ENCODE results near the gene TBC1D9.

Gene TBC1D9

DNA sequence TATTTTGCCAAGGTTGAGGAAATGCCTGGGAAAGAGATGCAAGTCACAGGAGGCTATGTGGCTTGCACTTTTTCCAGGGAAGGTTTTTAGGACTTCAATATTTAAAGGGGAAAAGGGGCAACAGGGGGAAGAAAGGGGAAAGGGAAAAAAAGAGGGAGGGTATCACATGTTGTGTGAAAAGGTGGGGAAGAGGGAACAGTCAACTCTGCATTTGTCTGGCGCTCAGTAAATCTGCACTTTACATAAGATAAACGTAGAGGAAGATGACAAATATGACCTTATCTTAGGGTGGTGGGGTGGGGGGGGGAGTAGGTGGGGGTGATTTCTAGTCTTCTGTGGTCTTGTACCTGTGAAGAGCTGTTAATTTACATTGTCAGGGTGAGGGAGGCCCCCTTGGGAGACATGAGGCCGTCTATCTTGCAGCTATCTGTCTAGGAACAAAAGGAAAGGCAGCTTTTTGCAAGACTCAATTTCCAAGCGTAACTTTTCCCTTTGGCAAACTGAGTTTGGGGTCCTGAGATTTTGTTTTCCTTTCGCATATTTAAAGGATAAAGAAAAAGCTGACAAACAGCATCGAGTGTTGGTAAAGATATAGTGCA is 115.9 kb downstream of the TBC1D9 start:
- Histone ChIP-seq H3K9me3 (ENCODE audit: insufficient read depth, low read depth, low read length) (no peaks in the 10 kb centered on the region), H3K4me3 (ENCODE audit: low read length, poor library complexity, severe bottlenecking) (no peak overlapping the region), H3K36me3 (ENCODE audit: insufficient read depth, low read length) (no peaks in the 10 kb centered on the region), H3K79me2 (ENCODE audit: insufficient read depth, low read length) (no peaks in the 10 kb centered on the region), H3K9me2 (replicated peaks; ENCODE audit: low read depth, low read length) (no peaks in the 10 kb centered on the region), H3K4me1 (ENCODE audit: insufficient read depth, low read length, poor library complexity, severe bottlenecking) (no peaks in the 10 kb centered on the region), H3F3A (ENCODE audit: low read depth) (no peaks in the 10 kb centered on the region), H3K27me3 (ENCODE audit: insufficient read depth, low read length, poor library complexity, severe bottlenecking) (no peaks in the 10 kb centered on the region), H3K4me2 (ENCODE audit: low read depth, low read length, poor library complexity, severe bottlenecking) (no peak overlapping the region), H2AFZ (ENCODE audit: low read length) (no peak overlapping the region), H4K20me1 (ENCODE audit: insufficient read depth, low read length, poor library complexity, severe bottlenecking) (no peaks in the 10 kb centered on the region), H3K9ac (ENCODE audit: low read depth, low read length, poor library complexity, severe bottlenecking) (no peak overlapping the region)
- TF ChIP-seq CTCF (conservative IDR thresholded peaks at IDR 0.05; ENCODE audit: low read length) (no peak), EZH2phosphoT487 (IDR thresholded peaks at IDR 0.05; ENCODE audit: borderline replicate concordance) (no peak)

DNA sequence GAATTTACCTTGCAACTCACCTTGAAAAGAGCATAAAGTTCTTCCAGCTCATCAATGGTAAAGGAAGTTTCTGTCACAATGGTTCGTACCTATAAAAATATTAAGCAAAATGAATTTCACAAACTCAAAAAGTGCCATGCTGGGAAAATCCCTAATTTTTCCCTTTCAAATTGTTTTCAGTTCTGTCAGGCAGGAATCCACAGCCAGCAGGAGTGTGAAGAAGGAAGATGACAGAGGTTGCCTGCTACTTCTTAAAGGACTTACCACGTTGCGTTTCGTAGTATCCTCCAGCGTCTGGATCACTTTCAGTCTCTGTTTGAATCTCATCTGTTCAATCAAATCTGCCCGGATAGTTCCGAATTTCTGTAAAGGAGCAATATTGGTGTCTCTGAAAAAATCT is 117.1 kb downstream of the TBC1D9 start:
- Histone ChIP-seq H3K79me2 (ENCODE audit: insufficient read depth, low read length) (no peaks in the 10 kb centered on the region), H3K36me3 (ENCODE audit: insufficient read depth, low read length) (no peaks in the 10 kb centered on the region)

GRCh38 chr4:140637836-140638235 is 118.3 kb downstream of the TBC1D9 start:
- no peaks in the 10 kb centered on the region for H4K20me1 ChIP-seq (ENCODE audit: insufficient read depth, low read length, poor library complexity, severe bottlenecking)
- H3K4me3 ChIP-seq (ENCODE audit: low read length, poor library complexity, severe bottlenecking): no peak overlapping the region
- H3K9me3 ChIP-seq (ENCODE audit: insufficient read depth, low read depth, low read length): no peaks in the 10 kb centered on the region
- H2AFZ ChIP-seq (ENCODE audit: low read length): no peak overlapping the region
- H3F3A ChIP-seq (ENCODE audit: low read depth): no peaks in the 10 kb centered on the region
- TF ChIP-seq CTCF (conservative IDR thresholded peaks at IDR 0.05; ENCODE audit: low read length): peak; percentile 94
- TF ChIP-seq EZH2phosphoT487 (IDR thresholded peaks at IDR 0.05; ENCODE audit: borderline replicate concordance): no peak
- no peaks in the 10 kb centered on the region for H3K4me1 ChIP-seq (ENCODE audit: insufficient read depth, low read length, poor library complexity, severe bottlenecking)
- no peak overlapping the region for H3K4me2 ChIP-seq (ENCODE audit: low read depth, low read length, poor library complexity, severe bottlenecking)
- H3K9me2 ChIP-seq (replicated peaks; ENCODE audit: low read depth, low read length): no peaks in the 10 kb centered on the region
- no peaks in the 10 kb centered on the region for H3K79me2 ChIP-seq (ENCODE audit: insufficient read depth, low read length)
- no peak overlapping the region for H3K9ac ChIP-seq (ENCODE audit: low read depth, low read length, poor library complexity, severe bottlenecking)
- no peaks in the 10 kb centered on the region for H3K36me3 ChIP-seq (ENCODE audit: insufficient read depth, low read length)
- H3K27me3 ChIP-seq (ENCODE audit: insufficient read depth, low read length, poor library complexity, severe bottlenecking): no peaks in the 10 kb centered on the region

More for the DNA sequence above, 117.1 kb downstream of the TBC1D9 start:
- Histone ChIP-seq H3K4me2 (ENCODE audit: low read depth, low read length, poor library complexity, severe bottlenecking) (no peak overlapping the region), H3K4me1 (ENCODE audit: insufficient read depth, low read length, poor library complexity, severe bottlenecking) (no peaks in the 10 kb centered on the region), H3K27me3 (ENCODE audit: insufficient read depth, low read length, poor library complexity, severe bottlenecking) (no peaks in the 10 kb centered on the region), H3K9ac (ENCODE audit: low read depth, low read length, poor library complexity, severe bottlenecking) (no peak overlapping the region), H3K9me3 (ENCODE audit: insufficient read depth, low read depth, low read length) (no peaks in the 10 kb centered on the region), H2AFZ (ENCODE audit: low read length) (no peak overlapping the region), H3F3A (ENCODE audit: low read depth) (no peaks in the 10 kb centered on the region), H4K20me1 (ENCODE audit: insufficient read depth, low read length, poor library complexity, severe bottlenecking) (no peaks in the 10 kb centered on the region), H3K4me3 (ENCODE audit: low read length, poor library complexity, severe bottlenecking) (no peak overlapping the region), H3K9me2 (replicated peaks; ENCODE audit: low read depth, low read length) (no peaks in the 10 kb centered on the region)
- no peak for TF ChIP-seq EZH2phosphoT487 (IDR thresholded peaks at IDR 0.05; ENCODE audit: borderline replicate concordance)
- no peak for TF ChIP-seq CTCF (conservative IDR thresholded peaks at IDR 0.05; ENCODE audit: low read length)

All from Loucy (cell line).